Neural cell (in vitro differentiated cells): ENCODE measurements around the gene FASLG.

Experiments
- CTCF ChIP-seq: fragments of 450-650 bp; IDR thresholded peaks from 2 replicates; pipeline ENCODE4 v1.5.1; 2014; ENCODE audit warnings: antibody characterized with exemption, mild to moderate bottlenecking, moderate library complexity; ENCODE audit not compliant: poor library complexity, severe bottlenecking
- TAF1 ChIP-seq: IDR thresholded peaks from 2 replicates; pipeline ENCODE4 v1.6.1; 2012; ENCODE audit warnings: low read depth

GRCh38 chr1:172682812-172683211 lies 23.9 kb downstream of the FASLG start:
- TF ChIP-seq CTCF (no peak), TAF1 (no peak)
